GM06990 (cell line): Measurements from ENCODE around the gene HNRNPF.
"Not testable (repeated sequence)": the region's sequence is repeated elsewhere in the genome, so short reads cannot be mapped to it uniquely, and the experiment has no call there.

Experiments
- DNase-seq: peaks from one replicate; pipeline ENCODE4 v3.0.0-alpha.2; 2011; ENCODE audit not compliant: insufficient read length; ENCODE audit errors: extremely low read depth
- H3K27me3 ChIP-seq: replicated peaks from 2 replicates; pipeline ENCODE4 v1.6.0; 2011; ENCODE audit warnings: low read length; ENCODE audit not compliant: control insufficient read depth, insufficient read depth
- H3K36me3 ChIP-seq: 2 replicates; pipeline ENCODE4 v1.5.1; 2011; ENCODE audit warnings: low read length; ENCODE audit not compliant: control insufficient read depth, insufficient read depth
- H3K4me3 ChIP-seq: replicated peaks from 2 replicates; pipeline ENCODE4 v1.5.1; 2011; ENCODE audit warnings: low read depth, mild to moderate bottlenecking, control low read depth, low read length
- TF ChIP-seq, protein P1 (sequence below): IDR thresholded peaks from 2 replicates; pipeline ENCODE4 v1.5.1; 2011; ENCODE audit warnings: low read length, control low read depth, mild to moderate bottlenecking, inconsistent platforms; ENCODE audit not compliant: insufficient read depth, poor library complexity, severe bottlenecking

The HNRNPF gene

DNA sequence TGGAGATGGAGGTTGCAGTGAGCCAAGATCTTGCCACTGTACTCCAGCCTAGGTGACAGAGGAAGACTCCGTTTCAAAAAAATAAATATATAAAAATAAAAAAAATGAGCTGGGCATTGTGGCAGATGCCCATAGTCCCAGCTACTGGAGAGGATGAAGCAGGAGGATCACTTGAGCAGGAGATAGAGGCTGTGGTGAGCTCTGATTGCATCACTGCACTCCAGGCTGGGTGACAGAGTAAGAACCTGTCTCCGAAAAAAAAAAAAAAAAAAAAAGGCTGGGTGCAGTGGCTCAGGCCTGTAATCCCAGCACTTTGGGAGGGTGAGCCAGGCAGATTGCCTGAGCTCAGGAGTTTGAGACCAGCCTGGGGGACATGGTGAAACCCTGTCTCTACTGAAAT is 39.8 kb upstream of the HNRNPF start:
- no peaks in the 10 kb centered on the region for H3K36me3 ChIP-seq
- TF ChIP-seq, protein P1, sequence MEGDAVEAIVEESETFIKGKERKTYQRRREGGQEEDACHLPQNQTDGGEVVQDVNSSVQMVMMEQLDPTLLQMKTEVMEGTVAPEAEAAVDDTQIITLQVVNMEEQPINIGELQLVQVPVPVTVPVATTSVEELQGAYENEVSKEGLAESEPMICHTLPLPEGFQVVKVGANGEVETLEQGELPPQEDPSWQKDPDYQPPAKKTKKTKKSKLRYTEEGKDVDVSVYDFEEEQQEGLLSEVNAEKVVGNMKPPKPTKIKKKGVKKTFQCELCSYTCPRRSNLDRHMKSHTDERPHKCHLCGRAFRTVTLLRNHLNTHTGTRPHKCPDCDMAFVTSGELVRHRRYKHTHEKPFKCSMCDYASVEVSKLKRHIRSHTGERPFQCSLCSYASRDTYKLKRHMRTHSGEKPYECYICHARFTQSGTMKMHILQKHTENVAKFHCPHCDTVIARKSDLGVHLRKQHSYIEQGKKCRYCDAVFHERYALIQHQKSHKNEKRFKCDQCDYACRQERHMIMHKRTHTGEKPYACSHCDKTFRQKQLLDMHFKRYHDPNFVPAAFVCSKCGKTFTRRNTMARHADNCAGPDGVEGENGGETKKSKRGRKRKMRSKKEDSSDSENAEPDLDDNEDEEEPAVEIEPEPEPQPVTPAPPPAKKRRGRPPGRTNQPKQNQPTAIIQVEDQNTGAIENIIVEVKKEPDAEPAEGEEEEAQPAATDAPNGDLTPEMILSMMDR, result no peak
- no peaks in the 10 kb centered on the region for H3K27me3 ChIP-seq

GRCh38 chr10:43446219-43447017 is 37.4 kb upstream of the HNRNPF start:
- H3K36me3 ChIP-seq, DNase-seq, H3K27me3 ChIP-seq, H3K4me3 ChIP-seq: not testable (repeated sequence)

More for the DNA sequence above, 39.8 kb upstream of the HNRNPF start:
- DNase-seq, result no peak
- no peak overlapping the region for H3K4me3 ChIP-seq

GRCh38 chr10:43444897-43445466 is 36.0 kb upstream of the HNRNPF start:
- H3K27me3 ChIP-seq, result no peaks in the 10 kb centered on the region
- TF ChIP-seq, protein P1, result no peak
- no peak for DNase-seq
- no peak overlapping the region for H3K4me3 ChIP-seq
- H3K36me3 ChIP-seq, result no peaks in the 10 kb centered on the region

DNA sequence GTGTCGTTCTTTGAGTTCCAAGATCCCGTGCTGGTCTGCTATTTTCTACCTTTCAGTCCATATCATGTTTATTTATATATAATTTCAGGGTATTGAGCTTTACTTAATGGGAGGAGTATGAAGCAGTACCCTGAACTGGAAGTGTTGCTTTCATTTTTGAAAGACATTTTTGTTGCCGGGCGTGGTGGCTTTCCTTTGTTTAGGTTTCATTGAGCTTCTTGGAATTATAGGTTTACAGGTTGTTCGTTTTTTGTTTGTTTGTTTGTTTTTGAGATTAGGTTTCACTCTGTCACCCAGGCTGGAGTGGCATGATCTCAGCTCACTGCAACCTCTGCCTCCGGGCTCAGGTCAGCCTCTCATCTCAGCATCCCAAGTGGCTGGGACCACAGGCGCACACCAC is 35.3 kb upstream of the HNRNPF start:
- DNase-seq, result no peak
- Histone ChIP-seq H3K27me3 (no peaks in the 10 kb centered on the region), H3K36me3 (no peaks in the 10 kb centered on the region), H3K4me3 (no peak overlapping the region)
- TF ChIP-seq, protein P1, result no peak

DNA sequence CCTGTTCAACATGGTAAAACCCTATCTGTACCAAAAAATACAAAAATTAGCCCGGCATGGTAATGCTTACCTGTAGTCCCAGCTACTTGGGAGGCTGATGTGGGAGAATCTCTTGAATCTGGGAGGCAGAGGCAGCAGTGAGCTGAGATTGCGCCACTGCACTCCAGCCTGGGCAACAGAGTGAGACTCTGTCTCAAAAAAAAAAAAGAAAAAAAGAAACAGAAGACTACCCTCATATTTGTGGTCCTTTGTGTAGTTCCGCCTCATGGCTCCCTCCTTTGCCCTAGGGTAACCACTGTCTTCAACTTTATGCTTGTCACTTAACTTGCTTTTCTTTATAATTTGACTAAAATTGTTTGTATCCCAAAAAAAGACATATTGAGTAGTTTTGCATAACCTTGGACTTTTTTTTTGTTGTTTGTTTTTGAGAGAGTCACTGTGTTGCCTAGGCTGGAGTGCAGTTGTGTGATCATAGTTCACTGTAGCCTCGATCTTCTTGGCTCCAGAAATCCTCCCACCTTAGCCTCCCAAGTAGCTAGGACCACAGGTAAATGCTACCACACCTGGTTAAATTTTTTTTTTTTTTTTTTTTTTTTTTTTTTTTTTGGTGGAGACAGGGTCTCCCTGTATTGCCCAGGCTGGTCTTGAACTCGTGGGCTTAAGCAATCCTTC is 31.6 kb upstream of the HNRNPF start:
- H3K27me3 ChIP-seq, result no peaks in the 10 kb centered on the region
- TF ChIP-seq, protein P1, result no peak
- no peak overlapping the region for H3K4me3 ChIP-seq
- DNase-seq, result no peak
- H3K36me3 ChIP-seq, result no peaks in the 10 kb centered on the region
